Spleen (tissue), 11 donors: ENCODE measurements around the gene CFAP57. TPM values are rescaled to one million over a fixed set of nuclear protein-coding genes. Genes with fewer than 3 reads are reported as not detected.

Experiments
- DNase-seq: peaks from one replicate; pipeline ENCODE4 v3.0.0-alpha.2; 2020
- H3K27ac ChIP-seq, 8 donors: fragments of 200-600 bp; sonication (generic) in 7 of 8; 1 replicate in 4 of 8; 2 replicates in 4 of 8; pipeline versions ENCODE4 v1.5.0 to v1.8.0; 2016 to 2021; ENCODE audit warnings: inconsistent platforms in 4 of 8, mild to moderate bottlenecking in 4 of 8, moderate library complexity in 1 of 8
- H3K27me3 ChIP-seq, 7 donors: fragments of 200-600 bp; sonication (generic) in 6 of 7; replicated peaks in 1 of 7; 1 replicate in 4 of 7; 2 replicates in 3 of 7; pipeline versions ENCODE4 v1.5.0 to v1.8.0; 2016 to 2021; ENCODE audit warnings: inconsistent platforms in 3 of 7, mild to moderate bottlenecking in 1 of 7
- H3K36me3 ChIP-seq, 6 donors: fragments of 200-600 bp; sonication (generic) in 5 of 6; 1 replicate in 4 of 6; 2 replicates in 2 of 6; pipeline versions ENCODE4 v1.5.0 to v1.8.0; 2016 to 2021; ENCODE audit warnings: inconsistent platforms in 2 of 6
- H3K4me1 ChIP-seq, 6 donors: fragments of 200-600 bp; sonication (generic) in 5 of 6; 1 replicate in 3 of 6; 2 replicates in 3 of 6; pipeline versions ENCODE4 v1.5.0 to v1.8.0; 2016 to 2021; ENCODE audit warnings: inconsistent platforms in 3 of 6
- H3K4me3 ChIP-seq, 8 donors: fragments of 200-600 bp; sonication (generic) in 7 of 8; 1 replicate in 4 of 8; 2 replicates in 4 of 8; pipeline versions ENCODE4 v1.5.0 to v1.8.0; 2016 to 2021; ENCODE audit warnings: inconsistent platforms in 4 of 8, mild to moderate bottlenecking in 4 of 8, moderate library complexity in 2 of 8
- H3K9me3 ChIP-seq, 8 donors: fragments of 200-600 bp; sonication (generic) in 7 of 8; 1 replicate in 4 of 8; 2 replicates in 4 of 8; pipeline versions ENCODE4 v1.5.0 to v1.8.0; 2016 to 2021; ENCODE audit warnings: inconsistent platforms in 4 of 8
- CTCF ChIP-seq, 11 experiments: fragments of 200-600 bp in 7 of 11; fragments of 450-650 bp in 4 of 11; sonication (generic) in 4 of 11; IDR thresholded peaks in 8 of 11; conservative IDR thresholded peaks in 3 of 11; 1 replicate in 7 of 11; 2 replicates in 4 of 11; pipeline versions ENCODE4 v1.4.0 to v1.8.0; 2016 to 2021; ENCODE audit warnings: antibody characterized with exemption in 11 of 11, inconsistent platforms in 4 of 11, mild to moderate bottlenecking in 1 of 11
- POLR2A ChIP-seq, 3 donors: fragments of 450-650 bp; IDR thresholded peaks; one replicate each; pipeline ENCODE4 v1.5.1; 2017; ENCODE audit warnings: antibody characterized with exemption in 3 of 3, mild to moderate bottlenecking in 1 of 3
- POLR2AphosphoS5 ChIP-seq, 3 donors: sonication (generic); formaldehyde crosslinking; IDR thresholded peaks; one replicate each; pipeline ENCODE4 v1.5.1; 2017; ENCODE audit warnings: antibody characterized with exemption in 3 of 3
- WGBS, 5 donors: extraction: QIAGEN DNeasy Blood & Tissue Kit in 3 of 5; methylation state at CpG; one replicate each; pipeline versions ENCODE4 v1.1.5 to v1.1.7; 2013 to 2018; 5-methylcytosine and 5-hydroxymethylcytosine counted together
- intact Hi-C: fragments of 100-400 bp; cut with DNase I; formaldehyde crosslinking; loops from one replicate; pipeline ENCODE4 v1.15.0; 2023; ENCODE audit warnings: low total_unique reads
- polyA plus RNA-seq, 3 donors: library from polyadenylated mRNA; stranded (reverse); fragments of 200-250 nt; gene quantifications; one replicate each; pipeline ENCODE4 v1.2.1, GENCODE V29; 2013
- total RNA-seq, 7 donors: library from RNA; depleted of rRNA in 3 of 7; stranded (reverse); fragments of >200 nt in 3 of 7; fragmentation: NEBNext Ultra II Directional in 4 of 7; extraction: Animal tissue kit (Norgen Biotek cat#: 25700) in 4 of 7; gene quantifications; one replicate each; pipeline versions ENCODE4 v1.1.0 to v1.2.1, GENCODE V29; 2016 to 2021
- donor health status: healthy with polysubstance abuse.
- donor health status: DM: no; HTN: no; CAD: no; lungs with moderate emphysema.
- donor health status: DM: no; HTN: no; CAD: no.
- donor health status: Bipolar disorder and iron deficiency.
- donor health status: healthy.
- donor health status: DM: no; HTN: no; CAD: no.
- donor health status: DM: yes; HTN: yes; CAD: no.

The CFAP57 gene
- total and polyA plus RNA-seq, 10 donors = 0.03 to 0.07 (median 0.05) TPM; not detected in 7

GRCh38 chr1:43227143-43227764 is 55.1 kb downstream of the CFAP57 start:
- Histone ChIP-seq H3K9me3 (no peaks in the 10 kb centered on the region), H3K27me3 (no peaks in the 10 kb centered on the region), H3K4me3 (no peak overlapping the region), H3K36me3 (no peaks in the 10 kb centered on the region), H3K27ac (no peak overlapping the region), H3K4me1 (peaks cover 0 to 7% (median 4%) of the 10 kb centered on the region in 6 donors)
- 14 to 20% (median 18%) methylated on average over 10 of the region's 10 CpGs for WGBS, 5 donors
- intact Hi-C loops = loop anchor here (2.0 kb wide), 1 partner anchor 188 kb away; no protein-coding TSS in a partner anchor
- TF ChIP-seq POLR2AphosphoS5 (IDR thresholded peaks at IDR 0.05) = peak; percentile 10 to 41 (median 11)
- TF ChIP-seq CTCF (IDR thresholded peaks at IDR 0.05 in 8 of 11, conservative IDR thresholded peaks at IDR 0.05 in 3 of 11) = peak; percentile 90 to 99 (median 96)
- no peak for TF ChIP-seq POLR2A (IDR thresholded peaks at IDR 0.05)
- DNase-seq = peak; percentile 93

GRCh38 chr1:43229826-43230780 is 58.0 kb downstream of the CFAP57 start:
- no peak overlapping the region for H3K27ac ChIP-seq
- 83 to 91% (median 89%) methylated on average over 6 of the region's 6 CpGs for WGBS, 5 donors

DNA sequence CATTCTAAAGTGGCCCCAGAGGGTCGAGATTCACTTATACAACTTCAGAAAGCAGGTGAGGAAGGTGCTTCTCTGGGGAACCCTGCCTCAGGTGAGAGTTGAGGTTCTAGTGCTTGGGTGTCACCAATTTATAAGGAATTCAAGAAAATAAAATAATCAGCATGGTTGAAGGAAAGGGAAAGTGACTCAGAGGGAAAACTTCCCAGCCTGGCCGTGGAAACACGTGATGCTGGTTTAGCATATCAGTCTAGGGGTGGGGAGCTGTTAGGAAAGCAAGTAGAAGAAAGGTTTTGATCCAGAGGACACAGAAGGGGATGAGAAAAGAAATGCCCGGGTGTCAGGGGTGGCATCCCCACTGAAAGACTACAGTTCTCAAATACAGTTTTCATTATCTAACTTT is 59.9 kb downstream of the CFAP57 start:
- intact Hi-C loops = no loop called here

More at GRCh38 chr1:43229826-43230780, 58.0 kb downstream of the CFAP57 start:
- Histone ChIP-seq H3K9me3 (no peaks in the 10 kb centered on the region), H3K4me3 (no peak overlapping the region), H3K36me3 (no peaks in the 10 kb centered on the region), H3K27me3 (peaks cover 0 to 3% (median 0%) of the 10 kb centered on the region in 7 donors), H3K4me1 (peaks cover 0 to 7% (median 4%) of the 10 kb centered on the region in 6 donors)
- intact Hi-C loops = no loop called here
- DNase-seq = no peak
- no peak for TF ChIP-seq POLR2AphosphoS5 (IDR thresholded peaks at IDR 0.05)

DNA sequence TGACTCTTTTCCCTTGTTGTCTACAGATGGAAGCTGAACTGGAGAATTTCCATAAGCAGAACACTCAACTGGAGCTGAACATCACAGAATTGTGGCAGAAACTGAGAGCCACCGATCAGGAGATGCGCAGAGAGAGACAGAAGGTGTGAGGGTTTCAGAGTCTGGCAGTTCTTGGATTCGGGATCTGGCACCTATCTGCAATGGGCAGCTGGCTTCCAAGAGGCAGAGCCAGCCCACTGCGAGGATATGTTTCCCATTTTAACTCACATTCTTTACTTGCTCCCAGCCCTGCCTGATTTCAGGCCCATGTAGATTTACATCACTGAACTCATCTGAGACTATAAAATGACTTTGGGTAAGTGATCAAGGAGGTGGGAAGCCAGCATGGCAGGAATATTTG is 60.4 kb downstream of the CFAP57 start:
- TF ChIP-seq POLR2AphosphoS5 (IDR thresholded peaks at IDR 0.05) = no peak
- no peak for TF ChIP-seq CTCF (IDR thresholded peaks at IDR 0.05 in 8 of 11, conservative IDR thresholded peaks at IDR 0.05 in 3 of 11)
- no peak for TF ChIP-seq POLR2A (IDR thresholded peaks at IDR 0.05)
- H3K36me3 ChIP-seq = no peaks in the 10 kb centered on the region
- H3K27ac ChIP-seq = no peak overlapping the region
- 87 to 97% (median 90%) methylated on average over 4 of the region's 4 CpGs for WGBS, 5 donors
- no peak overlapping the region for H3K4me3 ChIP-seq
- H3K27me3 ChIP-seq = peaks cover 0 to 3% (median 0%) of the 10 kb centered on the region in 7 donors
- H3K4me1 ChIP-seq = peaks cover 0 to 2% (median 0%) of the 10 kb centered on the region in 6 donors
- DNase-seq = no peak
- intact Hi-C loops = no loop called here
- no peaks in the 10 kb centered on the region for H3K9me3 ChIP-seq

More for the DNA sequence above, 59.9 kb downstream of the CFAP57 start:
- H3K27me3 ChIP-seq = peaks cover 0 to 3% (median 0%) of the 10 kb centered on the region in 7 donors
- DNase-seq = no peak
- H3K9me3 ChIP-seq = no peaks in the 10 kb centered on the region
- 42 to 62% (median 45%) methylated on average over 4 of the region's 4 CpGs for WGBS, 5 donors
- H3K4me3 ChIP-seq = no peak overlapping the region
- H3K36me3 ChIP-seq = no peaks in the 10 kb centered on the region
- TF ChIP-seq POLR2A (IDR thresholded peaks at IDR 0.05) = no peak
- TF ChIP-seq CTCF (IDR thresholded peaks at IDR 0.05 in 8 of 11, conservative IDR thresholded peaks at IDR 0.05 in 3 of 11) = no peak
- TF ChIP-seq POLR2AphosphoS5 (IDR thresholded peaks at IDR 0.05) = no peak
- H3K4me1 ChIP-seq = peaks cover 0 to 6% (median 3%) of the 10 kb centered on the region in 6 donors
- no peak overlapping the region for H3K27ac ChIP-seq
